ENCODE measurements around the gene DEFB121.
"Not testable (repeated sequence)": the region's sequence is repeated elsewhere in the genome, so short reads cannot be mapped to it uniquely, and the experiment has no call there.

DEFB121 gene

GRCh38 chr20:31410011-31410410 lies 4.0 kb upstream of the DEFB121 start:
- no peak for ATAC-seq (replicated peaks)

GRCh38 chr20:31403886-31404285 lies 2.1 kb downstream of the DEFB121 start:
- H3K27ac Mint-ChIP-seq = no peak overlapping the region
- ATAC-seq (replicated peaks) (no peak), DNase-seq (no peak)
- no peak overlapping the region for H3K4me3 Mint-ChIP-seq
- H3K36me3 Mint-ChIP-seq = no peaks in the 10 kb centered on the region
- peaks cover 0 to 1% of the 10 kb centered on the region in 2 donors for H3K9me3 Mint-ChIP-seq
- H3K4me1 Mint-ChIP-seq = no peaks in the 10 kb centered on the region
- H3K27me3 Mint-ChIP-seq = peaks cover 0 to 7% of the 10 kb centered on the region in 2 donors

More at GRCh38 chr20:31410011-31410410, 4.0 kb upstream of the DEFB121 start:
- Mint-ChIP-seq H3K4me3 (no peak overlapping the region), H3K4me1 (no peaks in the 10 kb centered on the region), H3K9me3 (no peaks in the 10 kb centered on the region), H3K27ac (no peak overlapping the region), H3K36me3 (no peaks in the 10 kb centered on the region), H3K27me3 (peaks cover 6 to 10% of the 10 kb centered on the region in 2 donors)
- no peak for DNase-seq

GRCh38 chr20:31394900-31395299 lies 11.1 kb downstream of the DEFB121 start:
- Mint-ChIP-seq H3K9me3 (peaks cover 1 to 4% of the 10 kb centered on the region in 2 donors), H3K27ac (no peak overlapping the region), H3K36me3 (no peaks in the 10 kb centered on the region), H3K4me1 (no peaks in the 10 kb centered on the region), H3K4me3 (no peak overlapping the region), H3K27me3 (peaks cover 7% of the 10 kb centered on the region in 2 donors)
- no peak for DNase-seq
- ATAC-seq (replicated peaks) = no peak

- no peaks in the 10 kb centered on the region for H3K36me3 Mint-ChIP-seq
- H3K27me3 Mint-ChIP-seq = peaks cover 3 to 11% of the 10 kb centered on the region in 2 donors
- no peaks in the 10 kb centered on the region for H3K4me1 Mint-ChIP-seq
- H3K9me3 Mint-ChIP-seq = peaks cover 0 to 4% of the 10 kb centered on the region in 2 donors
- no peak overlapping the region for H3K4me3 Mint-ChIP-seq
- no peak for ATAC-seq (replicated peaks)
- no peak for DNase-seq
- no peak overlapping the region for H3K27ac Mint-ChIP-seq
Measured at GRCh38 chr20:31392836-31393235, 13.2 kb downstream of the DEFB121 start.

- DNase-seq (no peak), ATAC-seq (replicated peaks) (no peak)
- no peaks in the 10 kb centered on the region for H3K4me1 Mint-ChIP-seq
- peaks cover 0 to 4% of the 10 kb centered on the region in 2 donors for H3K9me3 Mint-ChIP-seq
- peaks cover 8 to 11% of the 10 kb centered on the region in 2 donors for H3K27me3 Mint-ChIP-seq
- H3K36me3 Mint-ChIP-seq = no peaks in the 10 kb centered on the region
- no peak within 1 kb of the TSS for H3K4me3 Mint-ChIP-seq
- H3K27ac Mint-ChIP-seq = no peak within 1 kb of the TSS
Measured at GRCh38 chr20:31390490-31390889, 15.5 kb downstream of the DEFB121 start, which contains the start of gene DEFB119. Gene DEFB119, minus strand, starts transcription at chr20:31390590. Its CDS starts 107 bp downstream, at chr20:31390483.

GRCh38 chr20:31374346-31374745 lies 31.7 kb downstream of the DEFB121 start:
- Mint-ChIP-seq H3K27me3 (no peaks in the 10 kb centered on the region), H3K27ac (no peak overlapping the region), H3K9me3 (peaks cover 4 to 5% of the 10 kb centered on the region in 2 donors), H3K4me3 (no peak overlapping the region), H3K4me1 (no peaks in the 10 kb centered on the region), H3K36me3 (no peaks in the 10 kb centered on the region)
- ATAC-seq (replicated peaks) = no peak
- no peak for DNase-seq

- ATAC-seq (replicated peaks) (no peak), DNase-seq (no peak)
- Mint-ChIP-seq H3K27me3 (no peaks in the 10 kb centered on the region), H3K27ac (no peak within 1 kb of the TSS), H3K4me3 (no peak within 1 kb of the TSS), H3K36me3 (no peaks in the 10 kb centered on the region), H3K4me1 (no peaks in the 10 kb centered on the region), H3K9me3 (peaks cover 9 to 17% of the 10 kb centered on the region in 2 donors)
Measured at GRCh38 chr20:31368301-31368700, 37.7 kb downstream of the DEFB121 start, which contains the start of gene DEFB118. Gene DEFB118, plus strand, starts transcription at chr20:31368601. Its CDS starts 50 bp downstream, at chr20:31368651.

GRCh38 chr20:31364272-31364671 lies 41.7 kb downstream of the DEFB121 start:
- H3K9me3 Mint-ChIP-seq = peaks cover 9 to 17% of the 10 kb centered on the region in 2 donors
- not testable (repeated sequence) for H3K4me3 Mint-ChIP-seq; ATAC-seq (replicated peaks)

GRCh38 chr20:31363295-31363694 lies 42.7 kb downstream of the DEFB121 start:
- DNase-seq = no peak
- H3K4me3 Mint-ChIP-seq = no peak overlapping the region
- H3K36me3 Mint-ChIP-seq = no peaks in the 10 kb centered on the region
- no peak overlapping the region for H3K27ac Mint-ChIP-seq
- ATAC-seq (replicated peaks) = no peak
- H3K27me3 Mint-ChIP-seq = no peaks in the 10 kb centered on the region
- peaks cover 9 to 15% of the 10 kb centered on the region in 2 donors for H3K9me3 Mint-ChIP-seq
- H3K4me1 Mint-ChIP-seq = no peaks in the 10 kb centered on the region

More at GRCh38 chr20:31364272-31364671, 41.7 kb downstream of the DEFB121 start:
- not testable (repeated sequence) for H3K36me3 Mint-ChIP-seq, H3K27me3 Mint-ChIP-seq, H3K4me1 Mint-ChIP-seq, DNase-seq, H3K27ac Mint-ChIP-seq

GRCh38 chr20:31355981-31356380 lies 50.0 kb downstream of the DEFB121 start:
- no peaks in the 10 kb centered on the region for H3K36me3 Mint-ChIP-seq
- H3K9me3 Mint-ChIP-seq = peaks cover 0 to 1% of the 10 kb centered on the region in 2 donors
- no peak overlapping the region for H3K27ac Mint-ChIP-seq
- H3K4me3 Mint-ChIP-seq = no peak overlapping the region
- DNase-seq (no peak), ATAC-seq (replicated peaks) (no peak)
- no peaks in the 10 kb centered on the region for H3K4me1 Mint-ChIP-seq
- H3K27me3 Mint-ChIP-seq = peaks cover 0 to 6% of the 10 kb centered on the region in 2 donors
